HepG2 (cell line): ENCODE results near the gene SPHK1. TPM values are rescaled to one million over a fixed set of nuclear protein-coding genes. Genes with fewer than 3 reads are reported as not detected.

Experiments used
- ATAC-seq: fragments of 200-7000 bp; cut with Tn5 transposase; 3 replicates; pipeline ENCODE4 v1.9.1; 2020; ENCODE audit warnings: mild to moderate bottlenecking, moderate library complexity
- BruUV-seq: library from RNA; stranded (reverse); fragments of 400-500 nt; replicated peaks from 2 replicates; lab custom pipeline; 2021; lab: Mats Ljungman, UMichigan
- CTCF ChIA-PET: fragments of 300-600 bp; formaldehyde crosslinking; extraction: SDS; loops from one replicate; lab custom pipeline; 2021; ENCODE audit warnings: low total read pairs, inconsistent platforms, low intra/inter-chr PET ratio; lab: Yijun Ruan, JAX
- POLR2A ChIA-PET: fragments of 350-600 bp; sonication (Branson Sonifier 250); formaldehyde crosslinking; loops from one replicate; lab custom pipeline; 2020; ENCODE audit warnings: antibody characterized with exemption, inconsistent platforms; lab: Yijun Ruan, JAX
- DNase-seq: peaks from one replicate; pipeline ENCODE4 v3.0.0-alpha.2; 2015; ENCODE audit warnings: low spot score
- FAIRE-seq: peaks from 3 replicates; lab custom pipeline; 2011; peaks lifted over from hg19 to GRCh38; lab: Jason Lieb, UNC
- H2AFZ ChIP-seq: one replicate; pipeline ENCODE4 v1.6.1; 2011; ENCODE audit warnings: low read length, inconsistent platforms
- H3K27ac ChIP-seq: fragments of 300-600 bp; 3 replicates; pipeline ENCODE4 v1.8.0; 2011; ENCODE audit warnings: mixed run types, mild to moderate bottlenecking, mixed read lengths, low read length, inconsistent platforms; ENCODE audit not compliant: insufficient read depth; ENCODE audit errors: extremely low read length
- H3K27me3 ChIP-seq, 2 experiments: fragments of 200-600 bp in 1 of 2; 2 replicates in 1 of 2; 3 replicates in 1 of 2; pipeline versions ENCODE4 v1.6.0 to v1.8.0; 2011; ENCODE audit warnings: low read length in 2 of 2, mild to moderate bottlenecking in 2 of 2, moderate library complexity in 2 of 2, inconsistent platforms in 1 of 2; ENCODE audit not compliant: insufficient read depth in 2 of 2, control insufficient read depth in 1 of 2
- H3K36me3 ChIP-seq, 2 experiments: fragments of 200-600 bp in 1 of 2; replicated peaks in 1 of 2; 2 replicates in 1 of 2; 3 replicates in 1 of 2; pipeline versions ENCODE4 v1.5.1 to v1.8.0; 2011; ENCODE audit warnings: low read length in 2 of 2, inconsistent platforms in 1 of 2; ENCODE audit not compliant: insufficient read depth in 2 of 2, control insufficient read depth in 1 of 2
- H3K4me1 ChIP-seq: 2 replicates; pipeline ENCODE4 v1.5.1; 2012; ENCODE audit warnings: low read length, inconsistent platforms; ENCODE audit not compliant: insufficient read depth
- H3K4me2 ChIP-seq: 2 replicates; pipeline ENCODE4 v1.6.0; 2011; ENCODE audit warnings: low read depth, low read length, inconsistent platforms
- H3K4me3 ChIP-seq, 3 experiments: fragments of 200-600 bp in 1 of 3; sonication (generic), shearing (Covaris generic) in 1 of 3; replicated peaks in 1 of 3; 2 replicates each; pipeline ENCODE4 v1.5.1; 2011 to 2016; ENCODE audit warnings: low read length in 3 of 3, inconsistent platforms in 2 of 3, low read depth in 2 of 3, mild to moderate bottlenecking in 2 of 3, control low read depth in 1 of 3, mixed read lengths in 1 of 3; ENCODE audit not compliant: insufficient read depth in 1 of 3
- H3K79me2 ChIP-seq: one replicate; pipeline ENCODE4 v1.6.1; 2011; ENCODE audit warnings: low read length, inconsistent platforms; ENCODE audit not compliant: insufficient read depth
- H3K9ac ChIP-seq: 2 replicates; pipeline ENCODE4 v1.6.0; 2011; ENCODE audit warnings: mild to moderate bottlenecking, low read depth, low read length, inconsistent platforms; ENCODE audit not compliant: insufficient read depth
- H3K9me3 ChIP-seq: 2 replicates; pipeline ENCODE4 v1.5.1; 2012; ENCODE audit warnings: mild to moderate bottlenecking, low read length
- H4K20me1 ChIP-seq: 2 replicates; pipeline ENCODE4 v1.6.0; 2011; ENCODE audit warnings: inconsistent platforms, mild to moderate bottlenecking, low read length, moderate library complexity; ENCODE audit not compliant: insufficient read depth
- CREBL2 ChIP-seq: sonication (generic); formaldehyde crosslinking; IDR thresholded peaks from 2 replicates; pipeline ENCODE4 v1.8.1; 2023; ENCODE audit warnings: missing genetic modification reagents, mild to moderate bottlenecking, borderline replicate concordance
- DR1 ChIP-seq: sonication (generic); formaldehyde crosslinking; IDR thresholded peaks from 2 replicates; pipeline ENCODE4 v1.8.0; 2021; ENCODE audit warnings: mild to moderate bottlenecking, missing genetic modification reagents, inconsistent platforms
- MBD4 ChIP-seq: IDR thresholded peaks from 2 replicates; pipeline ENCODE4 v1.6.1; 2012; ENCODE audit warnings: low read length, inconsistent platforms, borderline replicate concordance
- TEAD3 ChIP-seq: optimal IDR thresholded peaks from 2 replicates; pipeline ENCODE3; 2016; ENCODE audit warnings: borderline replicate concordance
- TMF1 ChIP-seq: sonication (generic); formaldehyde crosslinking; IDR thresholded peaks from 2 replicates; pipeline ENCODE4 v1.8.1; 2022; ENCODE audit warnings: low read depth, missing genetic modification reagents
- ZBTB34 ChIP-seq: sonication (generic); formaldehyde crosslinking; IDR thresholded peaks from 2 replicates; pipeline ENCODE4 v1.8.0; 2022; ENCODE audit warnings: mild to moderate bottlenecking, missing genetic modification reagents
- ZFP36L2 ChIP-seq: sonication (generic); formaldehyde crosslinking; IDR thresholded peaks from 2 replicates; pipeline ENCODE4 v1.4.0; 2020; ENCODE audit warnings: missing genetic modification reagents
- ZNF260 ChIP-seq: sonication (generic); formaldehyde crosslinking; IDR thresholded peaks from 2 replicates; pipeline ENCODE4 v1.4.0; 2020; ENCODE audit warnings: missing genetic modification reagents, low read depth, mild to moderate bottlenecking, borderline replicate concordance
- ZNF501 ChIP-seq: sonication (generic); formaldehyde crosslinking; IDR thresholded peaks from 2 replicates; pipeline ENCODE4 v1.5.1; 2020; ENCODE audit warnings: mild to moderate bottlenecking, moderate library complexity, missing genetic modification reagents
- ZNF780A ChIP-seq: sonication (generic); formaldehyde crosslinking; IDR thresholded peaks from 2 replicates; pipeline ENCODE4 v1.8.0; 2022; ENCODE audit warnings: mild to moderate bottlenecking, missing genetic modification reagents, moderate library complexity
- ZSCAN31 ChIP-seq: sonication (generic); formaldehyde crosslinking; IDR thresholded peaks from 2 replicates; pipeline ENCODE4 v1.5.0; 2020; ENCODE audit warnings: low read depth, mild to moderate bottlenecking, missing genetic modification reagents
- WGBS: methylation state at CpG from one replicate; pipeline ENCODE4 v1.1.6; 2017; ENCODE audit warnings: low lambda C conversion rate; 5-methylcytosine and 5-hydroxymethylcytosine counted together
- in situ Hi-C: cut with HindIII; loops from 2 replicates; pipeline ENCODE4 v1.10.0; 2017; ENCODE audit warnings: low pct_unique_long_range_greater_than_20kb; ENCODE audit not compliant: extremely low pct_ligation_motif_present
- intact Hi-C: fragments of 100-400 bp; cut with micrococcal nuclease; formaldehyde crosslinking; loops from one replicate; pipeline ENCODE4 v1.10.0; 2022; ENCODE audit not compliant: unreplicated experiment
- polyA plus RNA-seq, 8 experiments: library from polyadenylated mRNA; depleted of rRNA in 3 of 8; stranded (reverse) in 7 of 8; unstranded in 1 of 8; fragments of >200 nt; fragmentation: Illumina TruSeq in 4 of 8; extraction: Trizol in 4 of 8; gene quantifications; 2 replicates each; pipeline versions ENCODE4 v1.2.1 to v1.2.3, GENCODE V29; 2011 to 2016; ENCODE audit warnings: low read depth in 4 of 8, missing spikeins in 1 of 8, mixed read lengths in 1 of 8; ENCODE audit not compliant: insufficient read depth in 1 of 8
- total RNA-seq, 5 experiments: library from RNA; depleted of rRNA; stranded (reverse); fragments of >200 nt; fragmentation: Illumina TruSeq; extraction: Trizol; gene quantifications; 2 replicates each; pipeline ENCODE4 v1.2.3, GENCODE V29; 2016; ENCODE audit warnings: low read depth in 1 of 5
- TF ChIP-seq, protein P1 (sequence below): sonication (generic); formaldehyde crosslinking; IDR thresholded peaks from 2 replicates; pipeline ENCODE4 v1.8.0; 2022; ENCODE audit warnings: mild to moderate bottlenecking, missing genetic modification reagents, moderate library complexity
- TF ChIP-seq, protein P2 (sequence below): sonication (generic); formaldehyde crosslinking; IDR thresholded peaks from 2 replicates; pipeline ENCODE4 v1.5.1; 2020; ENCODE audit warnings: mild to moderate bottlenecking, missing genetic modification reagents, borderline replicate concordance
- TF ChIP-seq, protein P3 (sequence below): sonication (generic); formaldehyde crosslinking; IDR thresholded peaks from 2 replicates; pipeline ENCODE4 v1.4.0; 2020; ENCODE audit warnings: mild to moderate bottlenecking, missing genetic modification reagents

The SPHK1 gene
- total and polyA plus RNA-seq, 2 of the 13 experiments (the other 11 are each of a cell fraction or from before 2014, with no cell fraction given): 129 to 160 TPM

GRCh38 chr17:76408037-76408849, 23.8 kb downstream of the SPHK1 start (continued):
- no peak for TF ChIP-seq ZNF260 (CRISPR knock-in tag)
- no peak for TF ChIP-seq MBD4
- no peak for TF ChIP-seq TMF1 (CRISPR knock-in tag)
- TF ChIP-seq, protein P1, sequence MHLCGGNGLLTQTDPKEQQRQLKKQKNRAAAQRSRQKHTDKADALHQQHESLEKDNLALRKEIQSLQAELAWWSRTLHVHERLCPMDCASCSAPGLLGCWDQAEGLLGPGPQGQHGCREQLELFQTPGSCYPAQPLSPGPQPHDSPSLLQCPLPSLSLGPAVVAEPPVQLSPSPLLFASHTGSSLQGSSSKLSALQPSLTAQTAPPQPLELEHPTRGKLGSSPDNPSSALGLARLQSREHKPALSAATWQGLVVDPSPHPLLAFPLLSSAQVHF (CRISPR knock-in tag): no peak
- no peak for TF ChIP-seq TEAD3 (CRISPR knock-in tag)
- no peak for TF ChIP-seq DR1

DNA sequence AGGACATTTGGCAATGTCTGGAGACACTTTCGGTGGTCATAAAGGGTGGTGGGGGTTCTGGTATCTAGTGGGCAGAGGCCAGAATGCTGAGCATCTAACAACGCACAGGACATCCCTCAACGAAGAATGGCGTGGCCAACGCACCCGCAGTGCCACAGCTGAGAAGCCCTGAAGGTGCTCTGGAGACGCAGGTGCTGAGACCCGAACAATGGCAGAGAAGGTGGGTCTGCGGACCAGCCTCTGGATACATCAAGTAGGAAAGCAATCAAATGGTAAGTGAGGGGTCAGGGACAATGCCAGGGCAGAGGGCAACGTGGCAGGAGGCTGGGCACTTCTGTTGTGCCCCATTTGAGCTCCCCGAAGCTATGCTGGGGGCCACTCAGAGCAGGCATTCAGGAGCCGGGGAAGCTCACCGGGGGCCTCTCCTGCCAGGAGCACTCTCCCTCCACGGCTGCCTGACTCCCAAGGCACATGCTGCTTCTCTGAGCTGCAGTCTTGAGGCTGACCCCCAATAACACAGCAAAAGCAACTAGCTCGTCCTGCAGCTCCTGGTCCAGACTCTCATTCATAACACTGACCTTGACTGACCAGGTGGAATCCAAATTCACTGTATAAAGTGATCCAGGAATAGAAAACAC, 26.0 kb downstream of the SPHK1 start:
- H2AFZ ChIP-seq: no peak overlapping the region
- ChIA-PET POLR2A (no interaction called here), CTCF (no interaction called here)
- intact Hi-C loops: no loop called here
- peaks cover 17 to 36% of the 10 kb centered on the region in 2 experiments; a peak in 4 of 5 replicates for H3K36me3 ChIP-seq
- H3K4me3 ChIP-seq: no peak overlapping the region
- H3K9me3 ChIP-seq: no peaks in the 10 kb centered on the region
- ATAC-seq: no peak
- peaks cover 29% of the 10 kb centered on the region for H4K20me1 ChIP-seq
- no peak overlapping the region for H3K4me2 ChIP-seq
- H3K4me1 ChIP-seq: peaks cover 20% of the 10 kb centered on the region
- H3K79me2 ChIP-seq: peaks cover 61% of the 10 kb centered on the region
- 95% methylated on average over 14 of the region's 15 CpGs for WGBS
- BruUV-seq: no TSS peak
- DNase-seq: no peak
- H3K27me3 ChIP-seq: no peaks in the 10 kb centered on the region
- no peak overlapping the region for H3K9ac ChIP-seq
- no peak overlapping the region for H3K27ac ChIP-seq
- in situ Hi-C loops: no loop called here
- no peak for FAIRE-seq
- no peak for TF ChIP-seq ZFP36L2 (CRISPR knock-in tag)
- no peak for TF ChIP-seq ZBTB34 (CRISPR knock-in tag)
- TF ChIP-seq ZSCAN31 (CRISPR knock-in tag): no peak
- TF ChIP-seq ZNF780A: no peak
- TF ChIP-seq, protein P2, sequence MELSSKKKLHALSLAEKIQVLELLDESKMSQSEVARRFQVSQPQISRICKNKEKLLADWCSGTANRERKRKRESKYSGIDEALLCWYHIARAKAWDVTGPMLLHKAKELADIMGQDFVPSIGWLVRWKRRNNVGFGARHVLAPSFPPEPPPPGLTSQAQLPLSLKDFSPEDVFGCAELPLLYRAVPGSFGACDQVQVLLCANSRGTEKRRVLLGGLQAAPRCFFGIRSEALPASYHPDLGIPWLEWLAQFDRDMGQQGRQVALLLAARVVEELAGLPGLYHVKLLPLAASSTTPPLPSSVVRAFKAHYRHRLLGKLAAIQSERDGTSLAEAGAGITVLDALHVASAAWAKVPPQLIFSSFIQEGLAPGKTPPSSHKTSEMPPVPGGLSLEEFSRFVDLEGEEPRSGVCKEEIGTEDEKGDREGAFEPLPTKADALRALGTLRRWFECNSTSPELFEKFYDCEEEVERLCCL (CRISPR knock-in tag): no peak
- TF ChIP-seq, protein P3, sequence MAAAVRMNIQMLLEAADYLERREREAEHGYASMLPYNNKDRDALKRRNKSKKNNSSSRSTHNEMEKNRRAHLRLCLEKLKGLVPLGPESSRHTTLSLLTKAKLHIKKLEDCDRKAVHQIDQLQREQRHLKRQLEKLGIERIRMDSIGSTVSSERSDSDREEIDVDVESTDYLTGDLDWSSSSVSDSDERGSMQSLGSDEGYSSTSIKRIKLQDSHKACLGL (CRISPR knock-in tag): no peak
- no peak for TF ChIP-seq ZNF501
- TF ChIP-seq CREBL2 (CRISPR knock-in tag): no peak
